Ovary (tissue), 3 donors: Measurements from ENCODE around the gene FBLN7.

Experiments used
- CTCF ChIP-seq, 3 donors: fragments of 450-650 bp in 2 of 3; fragments of 200-600 bp in 1 of 3; IDR thresholded peaks; one replicate each; pipeline versions ENCODE4 v1.5.1 to v1.8.0; 2016 to 2022; ENCODE audit warnings: antibody characterized with exemption in 3 of 3, mild to moderate bottlenecking in 1 of 3
- EP300 ChIP-seq: sonication (generic); formaldehyde crosslinking; IDR thresholded peaks from one replicate; pipeline ENCODE4 v1.6.1; 2017; ENCODE audit warnings: antibody characterized with exemption
- donor health status: DM: no; HTN: no; CAD: no.

DNA sequence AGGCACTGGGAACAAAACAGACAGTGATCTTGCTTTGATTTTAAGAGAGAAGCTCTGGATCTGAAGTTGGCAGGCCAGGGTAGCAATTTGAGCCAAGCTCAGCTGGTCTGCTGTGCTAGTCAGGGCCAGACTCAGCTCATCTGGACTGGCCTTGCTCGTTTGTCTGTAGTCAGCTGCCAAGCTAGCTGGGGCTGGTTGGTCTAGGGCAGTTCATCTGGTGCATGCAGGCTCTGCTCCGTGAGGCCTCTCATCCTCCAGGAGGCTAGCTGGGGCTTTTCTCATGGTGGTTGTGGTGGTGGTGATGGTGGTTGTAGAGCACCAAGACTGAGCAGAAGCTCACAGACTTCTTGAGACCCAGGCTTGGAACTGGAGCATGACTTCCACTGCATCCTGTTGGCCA lies 10.3 kb downstream of the FBLN7 start:
- TF ChIP-seq CTCF (IDR thresholded peaks at IDR 0.05) (no peak), EP300 (no peak)
